Esophagus squamous epithelium (tissue), 4 donors: ENCODE data around the gene FGF23.

Experiments
- POLR2A ChIP-seq, 4 donors: fragments of 450-650 bp; IDR thresholded peaks; one replicate each; pipeline ENCODE4 v1.6.1; 2017; ENCODE audit warnings: antibody characterized with exemption in 4 of 4, mild to moderate bottlenecking in 4 of 4, moderate library complexity in 3 of 4
- TF ChIP-seq, protein P1 (sequence below), 6 experiments: fragments of 450-650 bp in 4 of 6; fragments of 200-600 bp in 2 of 6; sonication (generic) in 2 of 6; IDR thresholded peaks; one replicate each; pipeline ENCODE4 v1.5.1; 2016 to 2019; ENCODE audit warnings: antibody characterized with exemption in 6 of 6, mild to moderate bottlenecking in 4 of 6, moderate library complexity in 4 of 6

DNA sequence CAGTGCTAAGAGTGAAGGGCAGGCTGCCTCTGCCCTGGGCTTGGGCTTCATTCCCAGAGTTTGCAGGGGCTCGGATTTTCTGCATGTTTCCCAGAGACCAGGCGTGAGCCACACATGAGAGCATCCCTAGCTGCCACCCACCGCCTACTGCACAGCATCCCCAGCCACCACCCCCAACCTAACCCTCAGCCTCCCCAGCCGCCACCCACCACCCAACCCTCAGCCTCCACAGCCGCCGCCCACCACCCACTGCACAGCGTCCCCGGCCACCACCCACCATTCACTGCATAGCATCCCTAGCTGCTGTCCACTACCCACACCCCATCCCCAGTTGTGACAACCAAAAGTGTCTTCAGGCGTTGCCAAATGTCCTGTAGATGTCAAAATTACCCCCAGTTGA, 43.5 kb upstream of the FGF23 start:
- TF ChIP-seq, protein P1, sequence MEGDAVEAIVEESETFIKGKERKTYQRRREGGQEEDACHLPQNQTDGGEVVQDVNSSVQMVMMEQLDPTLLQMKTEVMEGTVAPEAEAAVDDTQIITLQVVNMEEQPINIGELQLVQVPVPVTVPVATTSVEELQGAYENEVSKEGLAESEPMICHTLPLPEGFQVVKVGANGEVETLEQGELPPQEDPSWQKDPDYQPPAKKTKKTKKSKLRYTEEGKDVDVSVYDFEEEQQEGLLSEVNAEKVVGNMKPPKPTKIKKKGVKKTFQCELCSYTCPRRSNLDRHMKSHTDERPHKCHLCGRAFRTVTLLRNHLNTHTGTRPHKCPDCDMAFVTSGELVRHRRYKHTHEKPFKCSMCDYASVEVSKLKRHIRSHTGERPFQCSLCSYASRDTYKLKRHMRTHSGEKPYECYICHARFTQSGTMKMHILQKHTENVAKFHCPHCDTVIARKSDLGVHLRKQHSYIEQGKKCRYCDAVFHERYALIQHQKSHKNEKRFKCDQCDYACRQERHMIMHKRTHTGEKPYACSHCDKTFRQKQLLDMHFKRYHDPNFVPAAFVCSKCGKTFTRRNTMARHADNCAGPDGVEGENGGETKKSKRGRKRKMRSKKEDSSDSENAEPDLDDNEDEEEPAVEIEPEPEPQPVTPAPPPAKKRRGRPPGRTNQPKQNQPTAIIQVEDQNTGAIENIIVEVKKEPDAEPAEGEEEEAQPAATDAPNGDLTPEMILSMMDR (IDR thresholded peaks at IDR 0.05), result no peak
- no peak for TF ChIP-seq POLR2A (IDR thresholded peaks at IDR 0.05)
